Testis (tissue), 2 donors: ENCODE measurements around the gene SLC28A2.

Experiments
- CTCF ChIP-seq, 3 experiments: fragments of 450-650 bp in 2 of 3; fragments of 200-600 bp in 1 of 3; sonication (generic) in 1 of 3; IDR thresholded peaks; one replicate each; pipeline ENCODE4 v1.5.1; 2016 to 2019; ENCODE audit warnings: antibody characterized with exemption in 3 of 3, mild to moderate bottlenecking in 2 of 3, moderate library complexity in 1 of 3
- POLR2A ChIP-seq: fragments of 450-650 bp; IDR thresholded peaks from one replicate; pipeline ENCODE4 v1.6.1; 2017; ENCODE audit warnings: antibody characterized with exemption, mild to moderate bottlenecking, moderate library complexity

DNA sequence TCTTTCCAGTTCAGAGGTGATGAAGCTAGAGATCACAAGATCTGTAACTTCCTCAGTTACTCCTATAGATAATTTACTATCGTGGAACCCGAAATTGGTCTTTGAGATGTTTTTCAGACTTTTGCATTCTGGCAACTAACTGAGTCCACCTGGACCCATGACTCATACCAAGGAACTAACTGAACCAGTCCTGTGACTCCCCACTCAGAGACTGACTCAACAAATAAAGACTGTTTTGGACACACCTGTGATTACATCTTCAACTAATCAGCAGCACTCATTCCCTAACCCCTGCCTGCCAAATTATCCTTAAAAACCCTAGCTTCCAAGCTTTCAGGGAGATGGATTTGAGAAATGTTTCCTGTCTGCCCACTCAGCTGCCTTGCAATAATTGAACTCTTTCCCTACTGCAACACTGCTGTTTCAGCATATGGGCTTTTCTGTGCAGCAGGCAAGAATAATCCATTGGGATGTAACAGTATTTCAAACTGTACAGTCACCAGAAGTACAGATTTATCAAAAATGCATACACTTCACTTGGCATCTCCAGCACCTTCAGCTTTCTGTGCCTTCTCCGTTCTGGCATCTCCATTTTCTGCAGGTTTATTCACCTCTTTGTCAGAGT, 68.7 kb downstream of the SLC28A2 start:
- TF ChIP-seq CTCF (IDR thresholded peaks at IDR 0.05) (no peak), POLR2A (no peak)
